Loucy (cell line): ENCODE data around the gene MCEMP1.

Experiments used
- EZH2phosphoT487 ChIP-seq: fragments of 200-600 bp; IDR thresholded peaks from 2 replicates; pipeline ENCODE4 v1.6.1; 2018; ENCODE audit warnings: antibody characterized with exemption, mild to moderate bottlenecking, moderate library complexity, borderline replicate concordance
- TF ChIP-seq, protein P1 (sequence below): fragments of 200-600 bp; sonication (generic); conservative IDR thresholded peaks from 2 replicates; pipeline ENCODE4 v1.5.1; 2014; ENCODE audit warnings: mild to moderate bottlenecking, antibody characterized with exemption, low read length

DNA sequence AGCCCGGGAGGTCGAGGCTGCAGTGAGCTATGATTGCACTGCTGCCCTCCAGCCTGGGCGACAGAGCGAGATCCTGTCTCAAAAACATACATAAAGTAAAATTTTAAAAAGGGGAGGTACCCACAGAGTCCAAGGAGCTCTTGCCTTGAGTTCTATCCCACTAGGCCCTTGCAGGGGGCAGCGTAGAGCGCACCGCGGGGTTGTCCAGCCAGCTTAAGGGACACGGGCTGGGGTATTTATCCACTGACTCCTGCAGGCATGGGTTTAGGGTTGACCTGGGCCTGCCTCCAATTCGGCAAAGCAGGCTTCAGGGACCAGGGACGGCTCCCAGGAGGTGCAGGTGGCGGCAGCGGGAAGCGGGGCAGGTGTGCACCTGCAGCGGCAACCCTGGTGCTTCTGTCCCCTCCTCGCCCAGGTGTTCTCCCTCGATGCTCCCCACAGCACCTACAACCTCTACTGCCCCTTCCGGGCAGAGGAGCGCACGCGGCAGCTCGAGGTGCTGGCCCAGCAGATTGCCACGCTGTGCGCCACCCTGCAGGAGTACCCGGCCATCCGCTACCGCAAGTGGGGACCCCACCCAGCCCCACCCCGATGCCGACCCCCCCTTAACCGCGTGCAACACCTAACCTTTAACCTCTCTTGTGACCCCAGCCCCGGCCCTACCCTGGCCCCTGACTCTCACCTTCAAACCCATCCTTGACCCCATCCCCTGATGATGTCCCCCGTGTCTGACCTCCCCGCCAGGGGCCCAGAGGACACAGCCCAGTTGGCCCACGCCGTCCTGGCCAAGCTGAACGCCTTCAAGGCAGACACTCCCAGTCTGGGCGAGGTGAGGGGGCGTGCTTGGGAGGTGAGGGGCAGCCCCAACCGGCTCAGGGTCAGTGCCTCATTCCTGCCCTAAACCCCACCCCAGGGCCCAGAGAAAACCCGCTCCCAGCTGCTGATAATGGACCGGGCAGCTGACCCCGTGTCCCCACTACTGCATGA lies 35.3 kb upstream of the MCEMP1 start:
- TF ChIP-seq, protein P1, sequence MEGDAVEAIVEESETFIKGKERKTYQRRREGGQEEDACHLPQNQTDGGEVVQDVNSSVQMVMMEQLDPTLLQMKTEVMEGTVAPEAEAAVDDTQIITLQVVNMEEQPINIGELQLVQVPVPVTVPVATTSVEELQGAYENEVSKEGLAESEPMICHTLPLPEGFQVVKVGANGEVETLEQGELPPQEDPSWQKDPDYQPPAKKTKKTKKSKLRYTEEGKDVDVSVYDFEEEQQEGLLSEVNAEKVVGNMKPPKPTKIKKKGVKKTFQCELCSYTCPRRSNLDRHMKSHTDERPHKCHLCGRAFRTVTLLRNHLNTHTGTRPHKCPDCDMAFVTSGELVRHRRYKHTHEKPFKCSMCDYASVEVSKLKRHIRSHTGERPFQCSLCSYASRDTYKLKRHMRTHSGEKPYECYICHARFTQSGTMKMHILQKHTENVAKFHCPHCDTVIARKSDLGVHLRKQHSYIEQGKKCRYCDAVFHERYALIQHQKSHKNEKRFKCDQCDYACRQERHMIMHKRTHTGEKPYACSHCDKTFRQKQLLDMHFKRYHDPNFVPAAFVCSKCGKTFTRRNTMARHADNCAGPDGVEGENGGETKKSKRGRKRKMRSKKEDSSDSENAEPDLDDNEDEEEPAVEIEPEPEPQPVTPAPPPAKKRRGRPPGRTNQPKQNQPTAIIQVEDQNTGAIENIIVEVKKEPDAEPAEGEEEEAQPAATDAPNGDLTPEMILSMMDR, result no peak; the same call in 1 of the 2 replicates
- TF ChIP-seq EZH2phosphoT487, result no peak
